Epithelial cell of esophagus (primary cell): Measurements from ENCODE around the gene ARL14.

Experiments
- DNase-seq: peaks from one replicate; pipeline ENCODE4 v3.0.0; 2010; ENCODE audit warnings: low read depth
- H3K4me3 ChIP-seq: 2 replicates; pipeline ENCODE4 v1.5.1; 2011; ENCODE audit warnings: mild to moderate bottlenecking, low read length, control low read depth
- CTCF ChIP-seq: IDR thresholded peaks from 2 replicates; pipeline ENCODE4 v1.5.1; 2011; ENCODE audit warnings: low read depth, mild to moderate bottlenecking, low read length, control low read depth, inconsistent platforms; ENCODE audit not compliant: insufficient read depth; ENCODE audit errors: missing control alignments

Gene ARL14

GRCh38 chr3:160661660-160662059 is 15.3 kb upstream of the ARL14 start:
- no peak for TF ChIP-seq CTCF
- no peak overlapping the region for H3K4me3 ChIP-seq
- DNase-seq = no peak

GRCh38 chr3:160665231-160665630 is 11.7 kb upstream of the ARL14 start:
- DNase-seq = no peak
- TF ChIP-seq CTCF = no peak

DNA sequence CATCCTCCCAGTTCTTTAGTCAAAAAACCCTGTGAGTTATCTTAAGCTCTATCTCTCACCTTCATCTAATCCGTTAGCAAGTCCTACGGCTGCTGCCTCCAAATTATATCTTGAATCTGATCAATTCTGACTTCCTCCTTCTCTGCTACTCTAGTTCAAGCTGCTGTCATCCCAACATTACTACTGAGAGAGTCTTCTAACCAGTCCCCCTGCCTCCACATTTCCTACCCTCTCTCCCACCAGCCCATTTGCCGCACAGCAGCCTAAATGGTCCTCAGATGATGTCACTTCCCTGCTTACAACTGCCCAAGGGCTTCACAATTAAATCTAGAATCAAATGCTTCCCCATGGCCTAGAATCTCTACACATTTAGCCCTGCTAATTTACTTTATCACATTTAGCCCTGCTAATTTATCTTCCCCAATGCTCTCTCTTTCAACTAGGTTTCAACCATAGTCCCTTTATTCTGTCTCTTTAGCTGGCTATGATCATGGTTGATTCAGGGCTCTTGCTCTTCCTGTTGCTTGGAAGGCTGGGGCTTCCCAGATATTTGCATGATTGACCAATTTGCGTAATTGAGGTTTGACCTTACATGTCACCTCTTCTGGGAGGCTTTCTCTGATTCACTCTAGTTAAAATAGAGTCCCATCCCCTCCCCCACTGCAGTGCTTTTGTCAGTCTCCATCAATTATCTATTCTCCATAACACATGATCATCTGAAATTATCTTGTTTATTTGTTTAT is 11.0 kb upstream of the ARL14 start:
- no peak for TF ChIP-seq CTCF
- no peak overlapping the region for H3K4me3 ChIP-seq
- DNase-seq = peak; percentile 84

More at GRCh38 chr3:160665231-160665630, 11.7 kb upstream of the ARL14 start:
- H3K4me3 ChIP-seq = no peak overlapping the region

DNA sequence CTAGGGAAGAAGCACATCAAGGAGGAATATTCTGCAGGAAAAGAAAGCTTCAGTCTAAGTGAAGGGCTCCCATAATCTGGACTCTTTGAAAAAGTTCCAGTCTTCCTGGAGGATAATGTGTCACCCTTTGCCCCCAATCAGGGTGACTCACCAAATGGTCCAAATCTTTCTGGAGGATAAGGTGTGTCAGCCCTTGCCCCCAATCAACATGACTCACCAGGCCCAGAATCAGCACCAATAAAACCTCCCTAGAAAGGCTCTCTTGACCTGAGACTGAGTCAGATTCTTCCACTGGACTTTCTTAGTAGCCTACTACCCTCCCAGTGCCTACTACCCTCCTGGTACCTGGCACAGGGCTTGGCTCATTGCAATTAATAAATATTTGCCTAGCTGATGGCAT is 9.5 kb upstream of the ARL14 start:
- no peak for TF ChIP-seq CTCF
- no peak overlapping the region for H3K4me3 ChIP-seq
- DNase-seq = peak; percentile 59

DNA sequence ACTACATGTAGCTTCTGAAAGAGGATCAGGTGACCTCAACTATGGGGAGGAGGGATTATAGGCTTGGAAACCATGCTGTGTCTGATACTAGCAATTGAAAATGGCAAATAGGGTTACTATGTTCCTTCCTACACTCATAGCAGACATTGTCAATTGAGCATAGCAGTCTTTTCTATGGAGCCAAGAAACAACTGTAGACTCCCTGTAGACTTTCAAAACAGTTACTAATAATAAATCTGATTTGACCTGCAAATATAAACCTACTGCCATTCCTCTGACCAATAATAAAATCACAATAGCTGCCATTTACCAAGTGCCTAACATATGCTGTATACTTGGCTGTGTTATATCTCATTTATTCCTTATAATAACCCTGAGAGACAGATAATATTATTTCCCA is 8.5 kb upstream of the ARL14 start:
- no peak overlapping the region for H3K4me3 ChIP-seq
- DNase-seq = no peak
- TF ChIP-seq CTCF = no peak

DNA sequence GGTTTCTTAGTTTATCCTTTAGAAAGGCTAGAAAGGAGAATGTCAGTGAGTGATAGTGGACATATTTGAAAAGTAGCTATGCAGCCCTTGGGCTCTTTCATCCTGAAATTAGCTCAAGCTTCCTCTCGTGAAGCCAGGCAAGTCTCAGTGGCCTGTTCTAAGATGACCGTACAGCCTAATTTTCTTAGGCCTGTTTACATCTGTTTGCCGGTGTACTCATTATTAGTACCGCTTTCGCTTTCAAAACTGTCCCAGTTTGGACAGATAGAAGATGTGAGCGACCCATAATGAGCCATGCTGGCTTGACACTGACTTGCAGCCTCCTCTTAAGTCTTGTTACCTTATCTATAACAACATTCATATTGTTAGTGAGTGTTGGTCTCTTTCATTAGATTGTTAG is 5.7 kb upstream of the ARL14 start:
- H3K4me3 ChIP-seq = no peak overlapping the region
- no peak for TF ChIP-seq CTCF

DNA sequence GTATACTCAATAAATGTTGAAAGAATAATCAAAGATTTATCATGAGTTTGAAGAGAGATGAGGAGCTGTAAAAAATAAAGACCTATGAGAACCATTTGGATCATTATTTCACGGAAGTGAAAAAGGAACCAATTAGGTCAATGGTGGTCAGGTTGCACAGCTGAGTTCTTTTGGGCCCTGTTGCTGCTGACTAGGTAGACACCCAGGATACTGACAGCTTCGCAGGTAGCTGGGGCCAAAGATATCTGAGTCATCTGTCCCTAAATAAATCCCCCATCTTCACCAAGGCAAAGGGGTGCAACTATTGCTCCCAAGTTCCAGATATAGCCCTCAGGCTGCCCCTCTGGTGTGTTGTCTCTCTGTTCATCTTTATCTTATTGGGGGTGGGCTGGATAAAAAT is 5.0 kb upstream of the ARL14 start:
- no peak overlapping the region for H3K4me3 ChIP-seq
- no peak for TF ChIP-seq CTCF
- no peak for DNase-seq

More for the DNA sequence above, 5.7 kb upstream of the ARL14 start:
- no peak for DNase-seq
